Activated CD8-positive, alpha-beta memory T cell treated with anti-CD3 and anti-CD28 coated beads, Interleukin-2, amount 50 U/mL, for 24 hours (primary cell): ENCODE data around the gene CTNND2.

Experiments used
- DNase-seq: peaks from one replicate; pipeline ENCODE4 v3.0.0-alpha.2; 2020; ENCODE audit errors: extremely low read depth

The CTNND2 gene

DNA sequence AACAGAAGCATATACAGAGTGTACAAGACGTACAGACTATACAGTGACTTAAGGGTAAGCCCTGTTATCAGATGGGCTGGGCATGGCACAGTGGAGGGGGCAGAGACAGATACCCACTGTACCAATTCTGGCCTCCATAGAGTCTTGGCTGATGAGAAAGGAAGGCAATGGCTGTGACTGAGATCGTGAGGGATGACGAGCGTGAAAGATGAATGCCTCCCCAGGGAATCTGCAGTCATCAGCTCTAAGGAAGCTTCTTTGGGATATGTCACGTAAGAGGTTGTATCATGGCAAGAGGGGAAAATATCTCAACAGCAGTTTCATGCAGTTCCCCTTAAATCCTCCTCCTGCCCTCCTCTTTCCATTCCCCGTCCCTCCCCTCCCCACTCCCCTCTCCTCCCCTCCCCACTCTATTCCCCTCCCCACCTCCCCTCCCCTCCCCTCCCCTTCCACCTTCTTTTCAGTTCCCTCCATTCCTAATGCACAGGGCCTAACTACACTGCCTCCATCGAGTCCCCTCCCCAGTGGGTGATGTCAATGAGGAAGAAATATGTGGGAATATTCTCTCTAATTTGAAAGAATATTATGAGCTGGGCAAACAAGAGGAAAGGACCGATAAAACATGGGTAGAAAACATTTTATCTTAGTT is 916.8 kb downstream of the CTNND2 start:
- DNase-seq = no peak

DNA sequence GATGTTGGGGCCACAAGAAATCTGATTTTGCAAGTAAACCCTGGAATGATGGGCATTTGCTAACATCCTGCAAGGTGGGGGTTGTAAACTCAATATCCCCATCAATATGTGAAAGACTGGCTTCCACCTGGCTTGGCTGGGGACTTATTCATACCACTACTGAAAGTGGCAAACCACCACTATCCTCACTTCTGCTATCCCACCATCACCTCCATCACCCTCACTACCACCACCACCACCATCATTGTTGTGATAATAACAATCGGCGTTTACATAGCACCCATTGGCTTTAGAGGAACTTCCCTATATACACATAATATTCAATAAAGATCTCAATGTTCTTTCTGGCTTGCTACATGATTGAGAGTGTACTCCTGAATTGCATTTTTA is 918.5 kb downstream of the CTNND2 start:
- DNase-seq = no peak

DNA sequence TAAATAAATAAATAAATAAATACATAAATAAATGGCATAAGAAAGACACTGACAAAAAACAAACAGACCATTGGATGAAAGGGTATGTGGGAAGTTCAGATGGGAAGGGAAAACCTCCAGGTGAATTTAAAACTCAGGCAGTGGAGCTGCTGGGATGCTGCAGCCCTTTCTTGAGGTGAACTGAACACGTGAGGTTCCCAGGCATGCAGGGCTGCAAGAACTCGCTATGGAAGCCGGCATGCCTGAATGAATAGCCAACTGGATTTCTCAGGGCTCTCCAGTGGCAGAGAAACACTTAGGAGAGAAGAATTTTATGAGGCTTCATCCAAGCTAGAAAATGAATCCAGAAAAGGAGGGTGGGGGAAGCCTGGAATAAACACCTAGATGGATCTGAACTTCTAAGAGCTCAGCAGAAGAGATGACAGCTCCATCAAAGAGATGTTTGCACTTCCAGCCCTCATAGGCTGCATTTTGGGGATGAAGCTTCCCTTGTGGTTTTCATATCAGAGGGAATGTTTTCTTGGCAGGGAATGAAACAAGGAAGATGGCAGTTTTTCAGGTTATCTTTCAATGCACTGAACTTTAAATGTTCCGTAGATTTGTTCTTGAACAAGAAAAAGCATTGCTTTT is 919.0 kb downstream of the CTNND2 start:
- no peak for DNase-seq

DNA sequence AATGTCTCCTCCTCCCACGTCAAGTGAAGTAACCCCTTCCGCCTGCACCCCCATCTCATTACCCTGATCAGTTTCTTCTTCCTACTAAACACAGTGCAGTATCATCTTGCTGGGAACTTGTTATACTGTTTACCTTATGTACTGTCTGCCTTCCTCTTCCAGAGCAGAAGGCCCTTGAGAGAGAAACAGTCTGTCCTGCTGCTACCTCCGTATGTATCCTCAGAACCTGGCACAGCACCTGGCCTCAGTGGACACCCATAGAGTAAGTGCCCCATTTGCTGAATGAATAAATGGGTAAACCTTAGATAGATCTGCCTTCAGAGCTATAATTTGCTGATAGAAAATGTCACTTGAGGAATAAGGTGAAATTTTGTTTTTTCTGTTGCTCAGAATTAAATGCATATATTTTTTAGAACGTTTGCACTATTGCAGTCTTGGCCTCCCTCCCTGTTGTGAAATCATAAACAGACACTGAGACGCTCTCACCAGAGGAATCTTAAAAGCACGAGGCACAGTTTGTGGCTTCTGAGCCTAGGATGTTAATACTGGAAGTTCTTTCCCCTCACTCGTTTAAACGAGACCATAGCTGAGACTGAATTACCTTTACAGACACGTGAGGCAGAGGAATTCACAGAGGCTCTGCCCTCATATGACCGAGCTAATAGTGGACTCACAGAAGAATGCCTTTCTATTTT is 920.1 kb downstream of the CTNND2 start:
- no peak for DNase-seq

DNA sequence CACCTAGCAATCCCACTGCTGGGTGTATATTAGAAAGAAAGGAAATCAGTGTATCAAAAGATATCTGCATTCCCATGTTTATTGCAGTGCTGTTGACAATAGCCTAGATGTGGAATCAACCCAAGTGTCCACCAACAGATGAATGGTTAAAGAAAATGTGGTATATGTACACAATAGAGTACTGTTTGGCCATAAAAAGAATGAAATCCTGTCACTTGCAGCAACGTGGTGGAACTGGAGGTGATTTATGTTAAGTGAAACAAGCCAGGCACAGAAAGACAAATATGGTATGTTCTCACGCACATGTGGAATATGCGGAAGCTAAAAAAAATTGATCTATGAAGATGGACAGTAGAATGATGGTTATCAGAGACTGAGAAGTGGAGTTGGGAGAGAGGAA is 921.6 kb downstream of the CTNND2 start:
- DNase-seq = no peak

DNA sequence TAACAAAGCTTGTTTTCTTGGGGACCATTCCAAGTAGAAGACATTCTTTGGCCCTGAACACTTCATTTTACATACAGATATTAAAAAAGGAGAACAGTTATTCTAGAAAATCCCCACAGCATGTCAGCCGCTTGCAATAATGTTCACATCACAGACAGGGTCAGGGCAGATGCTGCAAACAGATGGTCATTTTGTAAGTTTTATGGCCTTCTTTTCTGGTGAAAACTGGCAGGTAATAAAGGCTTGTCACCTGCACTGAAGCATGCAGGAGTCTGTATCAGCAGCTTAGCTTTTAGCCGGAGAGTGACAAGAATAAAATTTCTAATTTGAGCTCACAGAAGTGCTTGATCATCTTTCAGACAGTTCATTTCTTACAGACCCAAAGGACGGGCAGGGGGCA is 922.3 kb downstream of the CTNND2 start:
- DNase-seq = no peak

DNA sequence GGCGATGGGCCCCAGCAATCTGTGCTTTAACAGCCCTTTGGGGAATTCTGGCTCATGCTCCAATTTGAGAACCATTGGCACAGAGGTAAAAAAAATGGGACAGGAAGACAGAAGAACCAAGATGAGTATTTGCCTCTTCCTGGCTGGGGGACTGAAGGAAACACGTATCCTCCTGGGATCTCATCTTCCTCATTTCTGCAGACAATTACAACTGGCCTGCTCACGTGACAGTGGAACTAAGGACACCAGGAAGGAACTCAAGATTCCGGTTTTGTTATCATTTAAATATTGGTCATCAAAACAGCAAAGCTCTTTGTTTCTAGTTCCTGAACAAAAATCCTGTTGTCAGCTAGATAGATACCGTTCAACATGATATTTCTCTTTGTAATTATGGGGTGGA is 927.2 kb downstream of the CTNND2 start:
- no peak for DNase-seq

DNA sequence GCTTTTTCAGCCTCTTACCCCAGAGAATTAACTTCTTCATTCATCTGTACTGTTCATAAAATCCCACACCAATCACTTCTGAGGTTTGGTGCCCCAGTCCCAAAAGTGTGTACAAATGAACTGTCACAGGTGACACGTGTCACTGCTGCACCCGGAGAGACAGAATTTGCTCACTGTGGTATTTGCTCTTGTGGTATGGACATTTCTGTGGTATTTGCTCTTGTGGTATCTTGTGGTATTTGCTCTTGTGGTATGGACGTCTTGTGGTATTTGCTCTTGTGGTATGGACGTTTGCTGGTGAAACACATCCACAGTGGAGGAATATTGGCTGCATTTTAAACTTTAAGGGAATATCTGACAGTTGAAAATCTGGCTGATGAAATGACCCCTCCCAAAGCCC is 928.3 kb downstream of the CTNND2 start:
- no peak for DNase-seq

DNA sequence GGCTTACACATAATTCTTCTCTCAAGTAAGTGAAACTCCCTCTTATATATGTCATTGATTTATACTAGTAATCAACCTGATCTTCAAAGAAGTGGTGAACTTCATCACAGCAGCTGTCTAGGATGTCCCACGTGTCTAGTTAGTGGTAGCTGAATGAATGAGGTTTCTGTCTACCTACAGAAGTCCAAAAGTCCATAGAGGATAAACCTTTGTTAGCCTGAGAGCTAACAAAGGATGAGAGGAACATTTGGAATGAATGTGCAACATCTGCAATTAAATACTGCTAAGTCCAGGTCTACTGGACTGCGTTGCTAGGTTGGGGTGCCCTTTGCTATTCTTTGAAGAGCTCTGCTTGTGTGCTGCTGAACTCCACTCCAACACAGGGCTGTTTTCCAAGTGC is 929.4 kb downstream of the CTNND2 start:
- no peak for DNase-seq

DNA sequence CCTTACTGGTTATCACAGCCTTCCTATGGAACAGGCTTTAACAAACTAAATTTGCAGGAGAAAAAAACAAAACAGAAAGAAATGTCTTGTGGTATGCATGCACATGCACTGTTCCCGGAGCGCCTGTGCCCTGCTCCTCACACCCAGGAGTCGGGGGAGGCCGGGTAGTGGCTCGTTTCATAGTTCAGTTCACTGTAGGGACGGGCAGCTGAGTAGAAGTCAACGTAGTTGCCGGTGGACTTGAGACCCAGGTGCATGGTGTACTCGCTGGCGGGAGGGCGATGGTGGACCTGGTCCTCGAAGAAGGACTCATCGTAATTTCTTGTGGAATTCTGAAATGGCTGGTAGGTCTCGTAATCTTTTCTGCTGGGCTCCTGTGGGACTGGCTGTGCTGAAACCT is 930.9 kb downstream of the CTNND2 start:
- no peak for DNase-seq

DNA sequence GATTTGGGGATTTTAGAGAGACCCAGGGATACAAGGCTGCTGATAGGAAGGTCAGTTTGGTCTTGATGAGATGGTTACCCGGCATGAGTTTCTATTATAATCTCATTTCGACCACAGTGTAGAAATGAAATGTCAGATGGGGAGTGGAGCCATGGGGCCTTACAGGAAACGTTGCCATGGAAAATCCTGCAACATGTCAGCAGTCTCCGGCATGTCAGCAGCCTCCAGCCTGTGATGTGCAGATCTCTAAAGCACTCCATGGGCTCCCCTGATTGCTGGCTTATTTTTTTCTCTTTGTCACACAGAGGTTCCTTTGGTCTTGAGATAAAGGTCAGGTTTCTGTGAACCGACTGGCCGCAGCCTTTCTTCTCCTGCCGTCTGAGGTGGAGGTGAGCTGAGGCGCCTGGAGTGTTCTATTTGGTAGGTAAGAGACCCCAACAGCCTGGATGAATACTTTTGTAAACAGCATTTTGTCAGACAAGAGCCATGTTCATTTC is 934.5 kb downstream of the CTNND2 start:
- no peak for DNase-seq

DNA sequence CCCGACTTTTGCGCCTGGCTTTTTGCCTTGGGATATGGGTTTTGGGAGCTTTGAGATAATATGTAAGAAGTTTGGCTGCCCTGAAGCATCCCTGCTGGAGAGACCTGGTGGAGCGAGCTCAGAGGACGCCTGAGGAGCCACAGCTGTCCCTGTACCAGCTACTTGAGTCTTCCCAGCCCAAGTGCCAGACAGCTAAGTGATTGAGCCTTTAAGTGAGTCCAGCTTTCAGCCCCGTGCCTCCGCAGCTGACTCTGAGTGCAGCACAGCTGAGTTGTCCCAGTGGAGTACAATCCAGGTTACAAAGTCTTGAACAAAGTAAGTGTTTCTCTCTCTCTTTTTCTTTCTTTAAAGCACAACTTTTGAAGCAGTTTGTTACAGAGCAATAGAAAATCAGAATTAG is 939.4 kb downstream of the CTNND2 start:
- DNase-seq = no peak

DNA sequence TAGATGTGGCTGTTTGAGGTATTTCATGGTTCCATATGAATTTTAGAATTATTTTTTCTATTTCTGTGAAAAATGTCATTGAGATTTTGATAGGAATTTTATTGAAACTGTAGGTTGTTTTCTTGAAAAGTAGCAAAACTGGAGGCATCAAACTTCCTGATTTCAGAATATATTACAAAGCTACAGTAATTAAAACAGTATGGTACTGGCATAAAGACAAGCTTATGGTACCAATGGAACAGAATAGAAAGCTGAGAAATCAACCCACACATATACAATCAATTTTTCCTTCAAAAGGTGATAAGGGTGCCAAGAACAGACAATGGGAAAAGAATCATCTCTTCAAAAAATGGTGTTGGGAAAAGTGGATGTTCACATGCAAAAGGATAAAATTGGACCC is 945.5 kb downstream of the CTNND2 start:
- no peak for DNase-seq

DNA sequence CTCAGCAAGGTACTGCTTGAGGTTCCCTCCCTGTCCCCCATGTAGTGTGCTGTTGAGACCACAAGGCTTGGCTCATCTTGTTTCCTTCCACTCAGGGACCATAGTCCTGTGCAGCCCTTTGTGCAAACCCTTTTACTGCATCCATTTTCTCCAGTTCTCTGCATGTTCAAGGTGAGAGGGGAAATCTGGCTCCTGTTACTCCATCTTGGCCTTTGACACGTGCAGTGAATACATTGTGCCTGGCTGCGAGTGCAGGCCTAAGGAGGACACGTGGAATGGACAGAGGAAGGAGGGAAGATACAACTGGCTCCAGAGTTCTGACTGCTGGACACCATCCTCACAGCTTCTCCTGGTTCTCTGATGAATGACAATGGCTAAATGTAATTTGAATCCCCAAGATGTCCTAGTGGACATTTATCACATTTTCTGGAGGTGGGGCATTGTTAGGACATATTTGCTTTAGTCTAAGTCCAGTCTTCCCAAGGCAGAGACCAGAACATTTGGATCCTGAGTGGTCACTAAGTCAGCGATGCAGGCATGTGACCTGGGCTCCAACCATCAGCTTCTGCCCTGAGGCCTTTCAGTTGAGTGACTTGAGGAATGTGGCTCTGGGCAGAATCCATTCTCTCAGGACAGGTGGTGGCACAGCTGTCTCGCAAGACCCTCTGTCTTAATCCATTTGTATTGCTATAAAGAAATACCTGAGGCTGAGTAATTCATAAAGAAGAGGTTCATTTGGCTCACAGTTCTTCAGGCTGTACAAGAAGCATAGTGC is 954.2 kb downstream of the CTNND2 start:
- no peak for DNase-seq

DNA sequence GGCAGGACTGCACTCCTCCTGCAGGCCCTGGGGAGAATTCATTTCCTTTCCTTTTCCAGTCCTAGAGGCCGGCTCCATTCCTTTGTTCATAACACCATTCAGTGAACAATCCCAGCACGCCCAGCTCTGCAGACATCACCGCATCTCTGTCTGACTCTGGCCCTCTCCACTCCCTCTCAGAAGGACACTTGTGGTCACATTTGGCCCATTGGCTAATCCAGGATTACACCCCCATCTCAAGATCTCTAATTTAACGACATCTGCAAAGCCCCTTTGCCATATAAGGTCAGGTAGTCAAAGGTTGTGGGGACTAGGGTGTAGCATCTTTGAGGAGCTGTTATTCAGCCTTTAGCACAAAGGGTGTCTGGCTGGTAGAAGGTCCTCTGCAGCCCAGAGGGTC is 958.2 kb downstream of the CTNND2 start:
- DNase-seq = no peak

DNA sequence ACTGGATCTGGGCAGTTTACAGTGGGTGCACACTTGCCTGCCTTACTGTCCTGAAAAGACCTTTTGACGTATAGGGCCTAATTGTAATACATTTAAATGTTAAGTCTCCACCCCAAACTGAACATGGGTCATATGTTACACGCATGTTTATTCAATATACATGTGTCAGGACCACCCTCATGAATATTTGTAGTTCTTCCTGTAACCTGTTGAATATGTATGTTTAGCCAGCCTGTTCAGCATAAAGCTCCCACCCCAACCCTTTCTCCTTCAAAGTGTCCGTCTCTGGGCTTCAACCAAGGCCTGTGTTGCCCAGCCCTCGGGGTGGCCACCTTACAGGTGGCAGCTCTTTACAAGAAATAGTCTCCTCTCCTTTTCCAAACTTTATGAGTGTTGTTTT is 962.3 kb downstream of the CTNND2 start:
- no peak for DNase-seq

DNA sequence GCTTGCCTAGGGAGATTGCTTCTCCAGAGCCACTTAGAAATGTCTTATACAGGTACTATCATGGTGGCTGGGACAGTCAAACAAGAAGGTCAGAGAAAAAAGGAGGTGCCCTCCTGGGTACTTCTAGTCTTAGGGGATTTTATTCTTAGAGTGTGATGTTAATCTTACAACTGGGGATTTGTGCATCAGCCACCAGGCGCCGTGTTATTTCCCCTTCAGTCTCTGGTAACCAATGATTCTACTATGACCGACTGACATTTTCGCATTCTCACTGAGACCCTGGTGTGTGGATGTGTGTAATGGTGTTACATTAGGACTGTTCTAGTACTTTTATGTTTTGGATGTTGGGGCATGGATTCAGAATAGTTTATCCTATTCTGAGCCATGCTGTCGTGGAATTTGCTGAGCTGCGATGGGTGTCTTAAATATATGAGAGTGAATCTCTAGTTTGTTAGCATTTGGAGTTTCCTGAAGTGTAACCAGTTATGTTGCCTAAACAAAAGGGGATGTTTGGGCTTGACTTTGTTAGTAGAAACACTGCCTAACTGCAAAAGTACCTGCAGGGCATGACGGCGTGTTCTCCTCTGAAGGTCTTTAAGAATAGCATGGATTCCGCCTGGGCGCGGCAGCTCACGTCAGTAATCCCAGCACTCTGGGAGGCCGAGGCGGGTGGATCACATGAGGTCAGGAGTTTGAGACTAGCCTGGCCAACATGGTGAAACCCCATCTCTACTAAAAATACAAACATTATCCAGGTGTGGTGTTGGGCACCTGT is 968.0 kb downstream of the CTNND2 start:
- DNase-seq = no peak

DNA sequence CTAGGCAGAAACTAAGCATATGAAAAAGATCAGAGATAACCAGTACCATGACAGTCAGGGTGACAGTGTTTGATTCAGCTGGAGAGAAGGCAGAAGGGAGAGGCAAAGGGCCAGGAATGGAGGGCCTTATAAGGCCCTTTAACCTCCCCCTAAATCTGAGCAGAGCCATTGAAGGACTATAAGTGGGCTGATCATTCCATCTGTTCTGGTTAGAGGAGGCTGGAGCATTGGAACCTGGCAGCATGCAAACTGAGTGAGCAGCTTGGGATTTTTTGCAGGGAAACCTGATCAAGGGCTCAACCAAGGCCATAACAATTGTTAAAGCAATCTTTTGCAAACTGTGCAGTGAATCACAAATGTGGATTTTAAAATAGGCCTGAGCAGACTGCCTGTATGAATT is 968.7 kb downstream of the CTNND2 start:
- DNase-seq = no peak

DNA sequence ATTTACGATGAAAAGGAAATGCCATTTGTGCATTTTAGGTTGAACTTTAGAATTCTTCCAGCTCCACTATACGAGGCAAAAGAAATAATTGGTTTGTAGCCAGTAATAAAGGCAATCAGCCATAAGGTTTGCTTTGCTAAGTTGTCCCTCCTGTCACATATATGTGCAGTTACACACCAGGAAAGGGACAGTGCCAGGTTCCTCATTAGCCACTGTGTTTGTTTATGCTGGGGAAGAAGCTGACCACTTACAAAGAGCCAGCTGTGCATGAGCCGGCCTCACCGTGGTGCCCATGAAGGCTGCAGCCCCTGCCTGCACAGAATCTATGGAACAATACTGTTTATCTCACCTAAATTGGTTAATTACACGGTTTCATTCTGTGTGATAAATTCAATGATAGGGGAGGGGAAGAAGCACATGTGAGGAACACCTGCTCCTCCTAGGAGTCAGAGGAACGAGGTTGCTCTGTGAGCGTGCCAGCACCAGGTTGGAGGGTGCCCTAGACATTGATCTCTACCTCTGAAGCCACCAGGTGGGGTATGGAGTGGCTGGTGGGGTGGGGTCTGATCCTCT is 969.4 kb downstream of the CTNND2 start:
- no peak for DNase-seq

DNA sequence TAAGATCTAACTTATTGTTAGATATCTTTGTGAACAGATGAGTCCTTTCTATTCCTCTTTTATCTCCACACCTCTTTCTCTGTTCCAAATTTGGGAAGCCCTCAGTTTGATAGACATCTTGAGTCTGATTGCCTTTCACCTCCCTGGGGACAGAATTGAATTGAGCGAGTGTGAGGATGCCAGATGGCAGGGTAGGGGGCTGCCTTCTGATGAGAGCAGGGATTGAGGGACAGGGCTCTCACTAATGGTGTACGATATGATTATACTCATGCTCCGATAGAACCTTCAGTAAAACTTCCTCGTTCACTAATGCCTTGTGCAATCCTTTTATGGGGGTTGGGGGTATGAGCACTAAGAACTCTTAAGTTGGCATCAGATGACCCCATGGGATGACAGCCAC is 971.1 kb downstream of the CTNND2 start:
- no peak for DNase-seq

DNA sequence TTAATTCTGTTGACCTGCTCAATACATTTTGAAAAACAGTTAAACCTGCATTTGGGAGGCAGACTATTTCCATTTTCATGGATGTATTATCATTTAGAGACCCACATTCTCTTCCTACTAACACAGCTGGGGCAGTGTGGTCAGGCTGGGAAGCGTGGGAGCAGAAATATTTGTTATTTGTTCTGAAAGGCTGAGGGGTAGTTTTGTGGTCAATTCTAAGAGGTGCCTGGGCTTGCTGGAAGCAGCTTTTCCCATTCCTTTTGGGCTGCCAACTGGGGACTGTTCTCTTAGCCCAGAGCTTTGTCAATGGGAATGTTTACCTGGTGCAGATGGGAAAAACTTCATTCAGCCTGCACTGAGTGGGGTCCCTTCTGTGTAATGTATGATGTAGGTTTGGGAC is 971.8 kb downstream of the CTNND2 start:
- no peak for DNase-seq
